H54 (cell line): ENCODE measurements around the gene CXCL8.
"Not testable (repeated sequence)": the region's sequence is repeated elsewhere in the genome, so short reads cannot be mapped to it uniquely, and the experiment has no call there.

Experiments
- DNase-seq: peaks from one replicate; pipeline ENCODE4 v3.0.0; 2011; ENCODE audit warnings: low spot score, mixed read lengths; ENCODE audit not compliant: insufficient read length
- FAIRE-seq: peaks from 3 replicates; lab custom pipeline; 2011; peaks lifted over from hg19 to GRCh38; lab: Jason Lieb, UNC
- POLR2A ChIP-seq: IDR thresholded peaks from 2 replicates; pipeline ENCODE4 v1.6.1; 2011; ENCODE audit warnings: low read depth, mild to moderate bottlenecking, low read length

CXCL8 gene

GRCh38 chr4:73740353-73740778 is at the start of gene CXCL8:
CXCL8 (plus strand) TSS chr4:73740569; CDS start chr4:73740659, 90 bp downstream.
- no peak for TF ChIP-seq POLR2A
- peak; percentile 8 for DNase-seq
- FAIRE-seq: peak; percentile 95

DNA sequence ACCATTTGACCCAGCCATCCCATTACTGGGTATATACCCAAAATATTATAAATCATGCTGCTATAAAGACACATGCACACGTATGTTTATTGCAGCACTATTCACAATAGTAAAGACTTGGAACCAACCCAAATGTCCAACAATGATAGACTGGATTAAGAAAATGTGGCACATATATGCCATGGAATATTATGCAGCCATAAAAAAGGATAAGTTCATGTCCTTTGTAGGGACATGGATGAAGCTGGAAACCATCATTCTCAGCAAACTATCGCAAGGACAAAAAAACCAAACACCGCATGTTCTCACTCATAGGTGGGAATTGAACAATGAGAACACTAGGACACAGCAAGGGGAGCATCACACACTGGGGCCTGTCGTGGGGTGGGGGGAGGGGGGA is 49.2 kb upstream of the CXCL8 start:
- not testable (repeated sequence) for FAIRE-seq, DNase-seq

- no peak for TF ChIP-seq POLR2A
- DNase-seq (no peak), FAIRE-seq (no peak)
Measured at GRCh38 chr4:73691759-73692158, 48.6 kb upstream of the CXCL8 start.

DNA sequence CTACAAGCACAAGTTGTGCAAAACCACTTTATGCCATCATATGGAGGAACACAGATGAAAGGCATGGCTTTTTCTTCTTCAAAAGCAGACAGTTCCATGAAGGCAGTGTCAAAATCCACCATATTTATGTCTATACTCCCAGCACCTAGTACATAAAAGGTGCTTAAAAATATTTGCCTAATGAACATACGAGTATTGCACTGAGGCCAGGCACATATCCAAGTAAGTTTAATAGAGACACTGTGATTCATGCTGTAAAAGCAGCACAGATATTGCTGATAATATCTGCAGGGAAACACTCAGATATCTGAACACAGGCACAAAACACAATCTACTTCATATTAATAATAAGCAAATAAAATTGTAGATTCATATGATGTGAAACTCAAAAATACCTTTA is 48.1 kb upstream of the CXCL8 start:
- no peak for TF ChIP-seq POLR2A
- FAIRE-seq (no peak), DNase-seq (no peak)

GRCh38 chr4:73692701-73693100 is 47.7 kb upstream of the CXCL8 start:
- no peak for FAIRE-seq
- DNase-seq: no peak
- TF ChIP-seq POLR2A: no peak

GRCh38 chr4:73693811-73694210 is 46.6 kb upstream of the CXCL8 start:
- DNase-seq (no peak), FAIRE-seq (no peak)
- no peak for TF ChIP-seq POLR2A

DNA sequence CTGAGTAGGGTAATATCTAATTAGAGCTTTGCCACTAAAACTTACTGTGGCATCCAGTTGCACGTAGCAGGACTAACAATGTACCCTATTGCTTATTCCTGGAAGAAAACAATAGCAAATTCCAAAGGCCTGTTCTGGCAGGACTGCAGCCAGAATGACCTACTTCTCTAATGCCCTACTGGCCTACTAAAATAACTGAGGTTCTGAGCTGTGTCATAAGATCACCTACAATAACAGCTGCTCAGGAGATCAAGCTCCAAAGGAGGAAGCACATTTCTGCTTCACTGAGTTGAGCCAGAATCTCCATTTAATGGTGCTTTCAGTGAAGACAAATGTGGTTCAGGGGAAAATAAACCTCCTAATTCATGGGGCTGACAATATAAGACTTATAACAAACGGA is 42.2 kb upstream of the CXCL8 start:
- no peak for TF ChIP-seq POLR2A
- FAIRE-seq (peak; percentile 76), DNase-seq (peak; percentile 18)

- no peak for FAIRE-seq
- no peak for TF ChIP-seq POLR2A
- no peak for DNase-seq
Measured at GRCh38 chr4:73701116-73701515, 39.3 kb upstream of the CXCL8 start.

GRCh38 chr4:73702796-73703287 is 37.5 kb upstream of the CXCL8 start:
- FAIRE-seq (no peak), DNase-seq (no peak)
- TF ChIP-seq POLR2A: no peak

- no peak for TF ChIP-seq POLR2A
- DNase-seq (no peak), FAIRE-seq (no peak)
Measured at GRCh38 chr4:73703320-73703719, 37.0 kb upstream of the CXCL8 start.

- TF ChIP-seq POLR2A: no peak
- FAIRE-seq (peak; percentile 65), DNase-seq (no peak)
Measured at GRCh38 chr4:73704314-73705055, 35.9 kb upstream of the CXCL8 start.

- TF ChIP-seq POLR2A: no peak
- DNase-seq: no peak
- no peak for FAIRE-seq
Measured at GRCh38 chr4:73705056-73705432, 35.3 kb upstream of the CXCL8 start.

DNA sequence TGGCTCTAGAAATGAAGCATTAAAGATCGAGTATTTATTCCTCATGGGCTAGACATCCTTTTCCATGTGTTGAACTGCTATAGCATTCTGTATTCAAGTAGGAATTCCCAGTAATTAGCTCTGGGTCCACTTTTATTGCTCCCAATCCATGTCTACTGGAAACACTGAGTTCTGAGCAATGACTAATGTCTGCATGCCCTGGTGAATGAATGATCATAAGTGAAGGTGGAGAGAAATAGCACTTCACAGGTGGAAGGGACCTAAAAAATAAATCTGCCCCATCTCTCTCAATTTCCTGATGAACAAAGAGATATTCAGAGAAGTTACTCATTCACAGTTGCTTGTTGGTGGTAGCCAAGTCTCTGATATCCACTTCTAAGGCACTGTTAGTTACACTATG is 34.6 kb upstream of the CXCL8 start:
- TF ChIP-seq POLR2A: no peak

DNA sequence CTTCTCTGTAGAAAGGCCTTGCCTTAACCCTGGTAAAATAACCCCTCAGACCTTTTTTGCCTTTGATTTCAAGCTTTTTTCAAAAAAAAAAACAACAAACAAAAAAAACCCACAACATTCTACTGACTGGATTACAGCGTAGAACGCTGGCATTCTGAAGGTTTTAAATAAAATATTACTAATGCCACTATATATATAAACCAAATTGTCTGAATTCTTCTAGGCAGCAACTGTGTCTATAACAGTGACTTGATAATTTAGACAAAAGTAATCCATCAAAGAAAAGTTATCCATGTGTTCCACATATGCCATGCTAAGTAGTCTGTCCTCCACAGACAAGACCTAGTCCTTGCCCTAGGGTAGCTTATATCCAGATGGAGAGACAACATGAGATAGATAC is 33.6 kb upstream of the CXCL8 start:
- no peak for DNase-seq
- TF ChIP-seq POLR2A: no peak
- no peak for FAIRE-seq

More for the DNA sequence above, 34.6 kb upstream of the CXCL8 start:
- FAIRE-seq: no peak
- no peak for DNase-seq

DNA sequence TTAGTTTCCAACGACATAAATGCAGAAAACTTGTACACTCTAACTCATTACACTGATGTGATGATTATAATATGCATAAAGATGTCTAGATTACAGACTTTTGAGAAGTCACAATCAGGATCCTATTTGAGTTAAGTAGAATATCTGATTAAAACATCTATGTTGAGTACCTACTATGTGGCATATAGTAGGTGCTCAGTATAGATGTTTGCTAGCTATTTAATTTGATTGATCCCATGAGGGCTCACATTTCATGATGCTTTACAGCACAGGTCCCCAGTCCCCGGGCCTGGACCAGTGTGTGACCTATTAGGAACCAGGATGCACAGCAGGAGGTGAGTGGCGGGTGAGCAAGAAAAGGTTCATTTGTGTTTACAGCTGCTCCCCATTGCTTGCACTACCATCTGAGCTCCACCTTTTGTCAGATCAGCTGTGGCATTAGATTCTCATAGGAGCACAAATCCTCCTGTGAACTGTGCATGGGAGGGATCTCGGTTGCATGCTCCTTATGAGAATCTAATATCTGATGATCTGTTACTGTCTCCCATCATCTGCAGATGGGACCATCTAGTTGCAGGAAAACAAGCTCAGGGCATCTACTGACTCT is 33.0 kb upstream of the CXCL8 start:
- DNase-seq (no peak), FAIRE-seq (no peak)
- no peak for TF ChIP-seq POLR2A
